ENCODE results near the gene MOB3C. TPM values are rescaled to one million over a fixed set of nuclear protein-coding genes. Genes with fewer than 3 reads are reported as not detected.

MOB3C gene
- polyA plus RNA-seq, 1 of the 3 experiments (the other 2 are of a cell fraction), result 8.6 TPM

- no peaks in the 10 kb centered on the region for H4K20me1 ChIP-seq (ENCODE audit: insufficient read depth)
- 92% methylated on average over 6 of the region's 6 CpGs for WGBS (ENCODE audit: low lambda C conversion rate)
- POLR2A ChIA-PET, result no interaction called here
- no peaks in the 10 kb centered on the region for H3F3A ChIP-seq (replicated peaks; ENCODE audit: insufficient read depth)
- no peak overlapping the region for H2AFZ ChIP-seq (ENCODE audit: low read depth)
- DNase-seq, result no peak
- H3K27ac ChIP-seq (ENCODE audit: low read depth in 2 of 2, low read length in 1 of 2), result no peak overlapping the region
- H3K79me2 ChIP-seq (ENCODE audit: insufficient read depth), result no peaks in the 10 kb centered on the region
- peaks cover 16 to 45% of the 10 kb centered on the region in 2 experiments for H3K36me3 ChIP-seq (replicated peaks in 1 of 2; ENCODE audit: control insufficient read depth in 1 of 2, insufficient read depth in 2 of 2, low read length in 1 of 2)
- H3K9me2 ChIP-seq, result no peaks in the 10 kb centered on the region
- no peaks in the 10 kb centered on the region for H3K4me1 ChIP-seq (ENCODE audit: control insufficient read depth in 1 of 2, insufficient read depth in 2 of 2, low read depth in 1 of 2, low read length in 1 of 2)
- CTCF ChIA-PET, result interaction anchor here (0.6 to 1.2 kb wide), 2 partner anchors 19 to 24 kb away, joined by 3 to 4 read pairs; partner anchors contain the start of gene MKNK1
- TF ChIP-seq RCOR1 (IDR thresholded peaks at IDR 0.05; ENCODE audit: low read length), result no peak
- no peak for TF ChIP-seq FOSL2 (IDR thresholded peaks at IDR 0.05; ENCODE audit: borderline replicate concordance, low read depth)
- TF ChIP-seq, protein P1, sequence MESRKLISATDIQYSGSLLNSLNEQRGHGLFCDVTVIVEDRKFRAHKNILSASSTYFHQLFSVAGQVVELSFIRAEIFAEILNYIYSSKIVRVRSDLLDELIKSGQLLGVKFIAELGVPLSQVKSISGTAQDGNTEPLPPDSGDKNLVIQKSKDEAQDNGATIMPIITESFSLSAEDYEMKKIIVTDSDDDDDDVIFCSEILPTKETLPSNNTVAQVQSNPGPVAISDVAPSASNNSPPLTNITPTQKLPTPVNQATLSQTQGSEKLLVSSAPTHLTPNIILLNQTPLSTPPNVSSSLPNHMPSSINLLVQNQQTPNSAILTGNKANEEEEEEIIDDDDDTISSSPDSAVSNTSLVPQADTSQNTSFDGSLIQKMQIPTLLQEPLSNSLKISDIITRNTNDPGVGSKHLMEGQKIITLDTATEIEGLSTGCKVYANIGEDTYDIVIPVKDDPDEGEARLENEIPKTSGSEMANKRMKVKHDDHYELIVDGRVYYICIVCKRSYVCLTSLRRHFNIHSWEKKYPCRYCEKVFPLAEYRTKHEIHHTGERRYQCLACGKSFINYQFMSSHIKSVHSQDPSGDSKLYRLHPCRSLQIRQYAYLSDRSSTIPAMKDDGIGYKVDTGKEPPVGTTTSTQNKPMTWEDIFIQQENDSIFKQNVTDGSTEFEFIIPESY (IDR thresholded peaks at IDR 0.05; ENCODE audit: borderline replicate concordance, low read depth), result no peak
- TF ChIP-seq EP300 (IDR thresholded peaks at IDR 0.05; ENCODE audit: borderline replicate concordance in 1 of 2, low read depth in 1 of 2, low read length in 1 of 2), result no peak
- no peak for TF ChIP-seq EZH2phosphoT487 (IDR thresholded peaks at IDR 0.05; ENCODE audit: borderline replicate concordance, low read depth)
- TF ChIP-seq, protein P2, sequence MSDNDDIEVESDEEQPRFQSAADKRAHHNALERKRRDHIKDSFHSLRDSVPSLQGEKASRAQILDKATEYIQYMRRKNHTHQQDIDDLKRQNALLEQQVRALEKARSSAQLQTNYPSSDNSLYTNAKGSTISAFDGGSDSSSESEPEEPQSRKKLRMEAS (IDR thresholded peaks at IDR 0.05; ENCODE audit: low read depth), result no peak
- TF ChIP-seq POLR2AphosphoS5 (IDR thresholded peaks at IDR 0.05; ENCODE audit: low read depth, low read length), result no peak
- no peak for TF ChIP-seq FOXJ3 (CRISPR knock-in tag; IDR thresholded peaks at IDR 0.05)
- TF ChIP-seq, protein P3, sequence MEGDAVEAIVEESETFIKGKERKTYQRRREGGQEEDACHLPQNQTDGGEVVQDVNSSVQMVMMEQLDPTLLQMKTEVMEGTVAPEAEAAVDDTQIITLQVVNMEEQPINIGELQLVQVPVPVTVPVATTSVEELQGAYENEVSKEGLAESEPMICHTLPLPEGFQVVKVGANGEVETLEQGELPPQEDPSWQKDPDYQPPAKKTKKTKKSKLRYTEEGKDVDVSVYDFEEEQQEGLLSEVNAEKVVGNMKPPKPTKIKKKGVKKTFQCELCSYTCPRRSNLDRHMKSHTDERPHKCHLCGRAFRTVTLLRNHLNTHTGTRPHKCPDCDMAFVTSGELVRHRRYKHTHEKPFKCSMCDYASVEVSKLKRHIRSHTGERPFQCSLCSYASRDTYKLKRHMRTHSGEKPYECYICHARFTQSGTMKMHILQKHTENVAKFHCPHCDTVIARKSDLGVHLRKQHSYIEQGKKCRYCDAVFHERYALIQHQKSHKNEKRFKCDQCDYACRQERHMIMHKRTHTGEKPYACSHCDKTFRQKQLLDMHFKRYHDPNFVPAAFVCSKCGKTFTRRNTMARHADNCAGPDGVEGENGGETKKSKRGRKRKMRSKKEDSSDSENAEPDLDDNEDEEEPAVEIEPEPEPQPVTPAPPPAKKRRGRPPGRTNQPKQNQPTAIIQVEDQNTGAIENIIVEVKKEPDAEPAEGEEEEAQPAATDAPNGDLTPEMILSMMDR (IDR thresholded peaks at IDR 0.05), result no peak
- TF ChIP-seq, protein P4, sequence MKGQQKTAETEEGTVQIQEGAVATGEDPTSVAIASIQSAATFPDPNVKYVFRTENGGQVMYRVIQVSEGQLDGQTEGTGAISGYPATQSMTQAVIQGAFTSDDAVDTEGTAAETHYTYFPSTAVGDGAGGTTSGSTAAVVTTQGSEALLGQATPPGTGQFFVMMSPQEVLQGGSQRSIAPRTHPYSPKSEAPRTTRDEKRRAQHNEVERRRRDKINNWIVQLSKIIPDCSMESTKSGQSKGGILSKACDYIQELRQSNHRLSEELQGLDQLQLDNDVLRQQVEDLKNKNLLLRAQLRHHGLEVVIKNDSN (IDR thresholded peaks at IDR 0.05; ENCODE audit: borderline replicate concordance, low read depth), result no peak
- no peak for TF ChIP-seq GATA2 (CRISPR knock-in tag; IDR thresholded peaks at IDR 0.05)
- TF ChIP-seq RFX5 (IDR thresholded peaks at IDR 0.05; ENCODE audit: low read length), result no peak
- TF ChIP-seq TAF1 (IDR thresholded peaks at IDR 0.05; ENCODE audit: borderline replicate concordance, low read depth, low read length), result no peak
- no peak for TF ChIP-seq YY1 (IDR thresholded peaks at IDR 0.05; ENCODE audit: low read depth)
- no peak overlapping the region for H3K4me3 ChIP-seq (ENCODE audit: low read depth in 2 of 2, low read length in 1 of 2)
- no peaks in the 10 kb centered on the region for H3K9me3 ChIP-seq
- H3K4me2 ChIP-seq, result no peak overlapping the region
- H3K27me3 ChIP-seq (ENCODE audit: insufficient read depth), result no peaks in the 10 kb centered on the region
- H3K9ac ChIP-seq, result no peak overlapping the region
Measured at GRCh38 chr1:46580140-46580903, 36.3 kb downstream of the MOB3C start.
